HG03280 (cell line): ENCODE results near the gene RBL1.
"Not testable (repeated sequence)": the region's sequence is repeated elsewhere in the genome, so short reads cannot be mapped to it uniquely, and the experiment has no call there.

Source experiments
- ATAC-seq: cut with Tn5 transposase; IDR thresholded peaks from one replicate; pipeline ENCODE4 v1.9.1; 2021; ENCODE audit warnings: mild to moderate bottlenecking, moderate library complexity; ENCODE audit not compliant: unreplicated experiment

RBL1 gene

GRCh38 chr20:37077009-37077408 lies 18.8 kb downstream of the RBL1 start:
- no peak for ATAC-seq

- no peak for ATAC-seq
These were observed 19.7 kb downstream of the RBL1 start for GRCh38 chr20:37075932-37076685.

GRCh38 chr20:37072293-37073196 lies 23.3 kb downstream of the RBL1 start:
- no peak for ATAC-seq

- ATAC-seq, result no peak
These were observed 24.3 kb downstream of the RBL1 start for GRCh38 chr20:37071481-37071911.

GRCh38 chr20:37069563-37069962 lies 26.2 kb downstream of the RBL1 start:
- ATAC-seq, result not testable (repeated sequence)

- ATAC-seq, result no peak
These were observed 29.6 kb downstream of the RBL1 start for GRCh38 chr20:37066168-37066567.

GRCh38 chr20:37055276-37055675 lies 40.5 kb downstream of the RBL1 start:
- no peak for ATAC-seq

GRCh38 chr20:37053230-37053950 lies 42.4 kb downstream of the RBL1 start:
- no peak for ATAC-seq

- ATAC-seq, result peak; percentile 67
These were observed 52.5 kb downstream of the RBL1 start for GRCh38 chr20:37042986-37043972.

- ATAC-seq, result not testable (repeated sequence)
These were observed 56.4 kb downstream of the RBL1 start for GRCh38 chr20:37039366-37039765.

GRCh38 chr20:37032077-37032476 lies 63.7 kb downstream of the RBL1 start:
- no peak for ATAC-seq

- ATAC-seq, result no peak
These were observed 75.2 kb downstream of the RBL1 start for GRCh38 chr20:37020636-37021035.

- ATAC-seq, result not testable (repeated sequence)
These were observed 83.2 kb downstream of the RBL1 start for GRCh38 chr20:37012631-37013030.

- ATAC-seq, result not testable (repeated sequence)
These were observed 83.9 kb downstream of the RBL1 start for GRCh38 chr20:37011858-37012257.

- no peak for ATAC-seq
These were observed 84.7 kb downstream of the RBL1 start for GRCh38 chr20:37011147-37011546.

- no peak for ATAC-seq
These were observed 87.7 kb downstream of the RBL1 start for GRCh38 chr20:37007898-37008649.

GRCh38 chr20:37005062-37005942 lies 90.5 kb downstream of the RBL1 start:
- ATAC-seq, result not testable (repeated sequence)

- not testable (repeated sequence) for ATAC-seq
These were observed 94.2 kb downstream of the RBL1 start for GRCh38 chr20:37001634-37002033.
